HG03097 (cell line): ENCODE measurements around the gene UST.

Experiments
- ATAC-seq: cut with Tn5 transposase; IDR thresholded peaks from one replicate; pipeline ENCODE4 v1.9.1; 2021; ENCODE audit not compliant: unreplicated experiment, low FRiP score

Gene UST

GRCh38 chr6:149074832-149075258 lies 328.0 kb downstream of the UST start:
- ATAC-seq = no peak

GRCh38 chr6:149075616-149076354 lies 329.0 kb downstream of the UST start:
- no peak for ATAC-seq

- ATAC-seq = no peak
Measured at GRCh38 chr6:149076355-149076734, 329.5 kb downstream of the UST start.

- no peak for ATAC-seq
Measured at GRCh38 chr6:149077208-149077607, 330.4 kb downstream of the UST start.

- no peak for ATAC-seq
Measured at GRCh38 chr6:149078211-149078782, 331.5 kb downstream of the UST start.

GRCh38 chr6:149079456-149079855 lies 332.6 kb downstream of the UST start:
- no peak for ATAC-seq

GRCh38 chr6:149079911-149080491 lies 333.2 kb downstream of the UST start:
- ATAC-seq = no peak

GRCh38 chr6:149080511-149080910 lies 333.7 kb downstream of the UST start:
- no peak for ATAC-seq

GRCh38 chr6:149081281-149081680 lies 334.5 kb downstream of the UST start:
- ATAC-seq = no peak

- ATAC-seq = peak; percentile 65
Measured at GRCh38 chr6:149082320-149082719, 335.5 kb downstream of the UST start.

GRCh38 chr6:149084026-149084425 lies 337.2 kb downstream of the UST start:
- no peak for ATAC-seq

GRCh38 chr6:149084808-149085556 lies 338.2 kb downstream of the UST start:
- no peak for ATAC-seq

- no peak for ATAC-seq
Measured at GRCh38 chr6:149085557-149085938, 338.7 kb downstream of the UST start.

- ATAC-seq = no peak
Measured at GRCh38 chr6:149086363-149086762, 339.5 kb downstream of the UST start.

- no peak for ATAC-seq
Measured at GRCh38 chr6:149087898-149088297, 341.1 kb downstream of the UST start.

GRCh38 chr6:149088361-149088760 lies 341.5 kb downstream of the UST start:
- no peak for ATAC-seq

GRCh38 chr6:149089510-149089909 lies 342.7 kb downstream of the UST start:
- ATAC-seq = no peak

GRCh38 chr6:149090937-149091336 lies 344.1 kb downstream of the UST start:
- no peak for ATAC-seq

- no peak for ATAC-seq
Measured at GRCh38 chr6:149093643-149094042, 346.8 kb downstream of the UST start.

- no peak for ATAC-seq
Measured at GRCh38 chr6:149094156-149094555, 347.3 kb downstream of the UST start.

- ATAC-seq = no peak
Measured at GRCh38 chr6:149094934-149095351, 348.1 kb downstream of the UST start.
